Liver (tissue), 9 donors: ENCODE results near the gene REG3G. TPM values are rescaled to one million over a fixed set of nuclear protein-coding genes. Genes with fewer than 3 reads are reported as not detected.

Experiments
- DNase-seq: peaks from one replicate; pipeline ENCODE4 v3.0.0-alpha.2; 2017; ENCODE audit warnings: low spot score
- H3K27ac ChIP-seq, 2 donors: one replicate each; pipeline ENCODE4 v1.7.0; 2013; ENCODE audit warnings: inconsistent platforms in 2 of 2, low read length in 2 of 2, control low read depth in 1 of 2, low read depth in 1 of 2, mild to moderate bottlenecking in 1 of 2
- H3K27me3 ChIP-seq, 4 donors: one replicate each; pipeline versions ENCODE4 v1.6.1 to v1.7.0; 2013; ENCODE audit warnings: low read length in 3 of 4, inconsistent platforms in 1 of 4, mild to moderate bottlenecking in 1 of 4, moderate library complexity in 1 of 4; ENCODE audit not compliant: control insufficient read depth in 4 of 4, insufficient read depth in 4 of 4
- H3K36me3 ChIP-seq, 4 donors: one replicate each; pipeline versions ENCODE4 v1.6.1 to v1.7.0; 2013; ENCODE audit warnings: low read length in 3 of 4, mild to moderate bottlenecking in 3 of 4, low read depth in 1 of 4, moderate library complexity in 1 of 4; ENCODE audit not compliant: control insufficient read depth in 4 of 4, insufficient read depth in 3 of 4
- H3K4me1 ChIP-seq, 4 donors: one replicate each; pipeline versions ENCODE4 v1.6.1 to v1.7.0; 2013; ENCODE audit warnings: low read length in 3 of 4, mild to moderate bottlenecking in 3 of 4, moderate library complexity in 1 of 4; ENCODE audit not compliant: control insufficient read depth in 4 of 4, insufficient read depth in 4 of 4
- H3K4me3 ChIP-seq, 3 donors: one replicate each; pipeline versions ENCODE4 v1.6.1 to v1.7.0; 2013; ENCODE audit warnings: low read length in 3 of 3, control low read depth in 1 of 3, low read depth in 1 of 3, mild to moderate bottlenecking in 1 of 3
- H3K9ac ChIP-seq, 2 donors: one replicate each; pipeline ENCODE4 v1.7.0; 2013; ENCODE audit warnings: low read length in 2 of 2, mild to moderate bottlenecking in 2 of 2, moderate library complexity in 2 of 2, control low read depth in 1 of 2, low read depth in 1 of 2
- H3K9me3 ChIP-seq, 4 donors: one replicate each; pipeline versions ENCODE4 v1.6.1 to v1.7.0; 2013; ENCODE audit warnings: low read length in 3 of 4; ENCODE audit not compliant: control insufficient read depth in 4 of 4
- FOXA1 ChIP-seq: IDR thresholded peaks from 2 replicates; pipeline ENCODE4 v1.6.1; 2016; ENCODE audit warnings: antibody characterized with exemption
- FOXA2 ChIP-seq: IDR thresholded peaks from 2 replicates; pipeline ENCODE4 v1.6.1; 2016; ENCODE audit warnings: antibody characterized with exemption
- GABPA ChIP-seq, 2 donors: IDR thresholded peaks in 1 of 2; conservative IDR thresholded peaks in 1 of 2; 2 replicates each; pipeline ENCODE4 v1.6.1; 2016; ENCODE audit warnings: antibody characterized with exemption in 2 of 2, mild to moderate bottlenecking in 1 of 2, moderate library complexity in 1 of 2
- HNF4G ChIP-seq: IDR thresholded peaks from 2 replicates; pipeline ENCODE4 v1.6.1; 2016; ENCODE audit warnings: antibody characterized with exemption
- NR2F2 ChIP-seq: IDR thresholded peaks from 2 replicates; pipeline ENCODE4 v1.6.1; 2016; ENCODE audit warnings: antibody characterized with exemption
- RAD21 ChIP-seq, 2 donors: IDR thresholded peaks; 2 replicates each; pipeline ENCODE4 v1.6.1; 2016; ENCODE audit warnings: antibody characterized with exemption in 2 of 2, mild to moderate bottlenecking in 2 of 2
- RXRA ChIP-seq, 2 donors: IDR thresholded peaks; 2 replicates each; pipeline ENCODE4 v1.6.1; 2017 to 2018; ENCODE audit warnings: antibody characterized with exemption in 2 of 2, mild to moderate bottlenecking in 1 of 2
- SP1 ChIP-seq: IDR thresholded peaks from 2 replicates; pipeline ENCODE4 v1.6.1; 2018; ENCODE audit warnings: antibody characterized with exemption, mild to moderate bottlenecking
- TAF1 ChIP-seq: conservative IDR thresholded peaks from 2 replicates; pipeline ENCODE4 v1.6.1; 2016; ENCODE audit warnings: antibody characterized with exemption, mild to moderate bottlenecking
- YY1 ChIP-seq: IDR thresholded peaks from 2 replicates; pipeline ENCODE4 v1.6.1; 2016; ENCODE audit warnings: antibody characterized with exemption, mild to moderate bottlenecking
- WGBS: extraction: QIAGEN DNeasy Blood & Tissue Kit; methylation state at CpG from one replicate; pipeline ENCODE4 v1.1.7; 2013; 5-methylcytosine and 5-hydroxymethylcytosine counted together
- polyA plus RNA-seq, 2 donors: library from polyadenylated mRNA; stranded (reverse) in 1 of 2; unstranded in 1 of 2; fragments of 200-250 nt in 1 of 2; fragments of >200 nt in 1 of 2; fragmentation: Nextera tagmentation in 1 of 2; extraction: Ambion mirVana in 1 of 2; gene quantifications; one replicate each; pipeline versions ENCODE4 v1.2.1 to v1.2.3, GENCODE V29; 2013 to 2015
- total RNA-seq, 2 donors: library from RNA; depleted of rRNA; stranded (reverse); fragments of >200 nt; gene quantifications; one replicate each; pipeline ENCODE4 v1.2.3, GENCODE V29; 2014
- TF ChIP-seq, protein P1 (sequence below): IDR thresholded peaks from 2 replicates; pipeline ENCODE4 v1.6.1; 2016; ENCODE audit warnings: antibody characterized with exemption
- TF ChIP-seq, protein P2 (sequence below): IDR thresholded peaks from 2 replicates; pipeline ENCODE4 v1.6.1; 2016; ENCODE audit warnings: antibody characterized with exemption
- TF ChIP-seq, protein P3 (sequence below): fragments of 150-350 bp; IDR thresholded peaks from 2 replicates; pipeline ENCODE4 v1.5.1; 2017; ENCODE audit warnings: improper control_type of control experiment, low read depth, low read length; ENCODE audit not compliant: missing input control
- TF ChIP-seq, protein P4 (sequence below): IDR thresholded peaks from 2 replicates; pipeline ENCODE4 v1.6.1; 2016; ENCODE audit warnings: antibody characterized with exemption
- TF ChIP-seq, protein P5 (sequence below): IDR thresholded peaks from 2 replicates; pipeline ENCODE4 v1.6.1; 2016; ENCODE audit warnings: antibody characterized with exemption, mild to moderate bottlenecking
- donor health status: healthy.
- donor health status: healthy.
- donor health status: healthy.
- donor health status: healthy.
- donor health status: healthy.

Gene REG3G
- total and polyA plus RNA-seq, 4 donors = 0.28 TPM; not detected in 3

DNA sequence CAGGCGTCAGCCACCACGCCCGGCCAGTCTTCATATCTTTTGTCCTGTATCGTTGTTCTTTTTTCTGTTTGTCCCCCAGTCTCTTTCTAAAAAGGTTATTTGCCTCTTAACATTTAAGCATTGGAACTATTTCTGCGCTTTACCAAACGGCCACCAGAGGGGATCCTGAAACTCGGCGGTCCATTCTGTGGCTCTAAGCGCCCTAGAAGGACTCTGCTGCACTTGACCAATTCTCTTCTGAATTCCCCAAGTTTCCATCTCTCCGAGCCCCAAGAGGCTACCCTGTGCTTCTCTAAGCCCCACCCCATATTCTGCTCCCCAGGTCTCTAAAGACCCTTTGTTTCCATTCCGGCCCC is 33.1 kb upstream of the REG3G start:
- Histone ChIP-seq H3K27me3 (peaks cover 0 to 8% (median 4%) of the 10 kb centered on the region in 4 donors), H3K36me3 (no peaks in the 10 kb centered on the region), H3K4me1 (peaks cover 0 to 10% (median 0%) of the 10 kb centered on the region in 4 donors), H3K4me3 (no peak overlapping the region), H3K9ac (no peak overlapping the region), H3K9me3 (no peaks in the 10 kb centered on the region), H3K27ac (no peak overlapping the region)
- WGBS = 19% methylated on average over 11 of the region's 11 CpGs
- DNase-seq = no peak
- TF ChIP-seq NR2F2 = no peak
- peak in 1 of 2 donors; percentile 16 for TF ChIP-seq RAD21 (IDR thresholded peaks at IDR 0.05)

DNA sequence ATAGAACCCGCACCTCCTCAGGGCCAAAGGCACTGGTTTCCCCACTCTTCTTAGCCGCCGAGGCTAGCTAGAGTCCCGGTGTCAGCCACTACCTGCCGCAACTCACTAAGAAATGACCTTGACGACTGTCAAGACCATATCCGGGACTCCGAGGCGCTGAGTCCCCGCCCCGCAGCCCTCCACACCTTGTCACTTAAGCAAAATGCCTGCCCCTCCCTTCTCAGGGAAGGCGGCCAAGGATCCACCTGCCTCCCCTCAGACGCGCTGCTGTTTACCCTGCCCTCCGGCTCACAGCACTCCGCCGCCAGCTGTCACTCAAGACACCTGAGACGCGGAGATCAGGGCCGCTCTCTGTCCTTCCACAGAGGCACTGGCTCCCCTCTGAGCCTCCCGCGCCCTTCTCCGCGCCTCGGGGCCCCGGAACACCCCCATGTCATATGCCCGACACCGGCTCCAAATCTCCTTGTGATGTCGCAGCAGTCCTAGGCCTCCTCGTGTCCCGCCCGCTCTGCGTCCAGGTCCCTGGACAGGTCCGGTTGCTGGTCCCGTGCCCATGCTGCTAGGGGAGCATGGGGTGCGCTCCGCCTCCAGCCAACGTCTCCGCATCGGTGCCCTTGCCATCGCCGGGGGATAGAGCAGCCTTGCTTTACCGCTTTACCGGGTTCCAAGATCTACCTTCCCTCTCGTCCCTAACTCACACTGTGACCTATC is 32.5 kb upstream of the REG3G start:
- TF ChIP-seq FOXA1 (no peak), GABPA (IDR thresholded peaks at IDR 0.05 in 1 of 2, conservative IDR thresholded peaks at IDR 0.05 in 1 of 2) (no peak), TAF1 (no peak)
- TF ChIP-seq, protein P1, sequence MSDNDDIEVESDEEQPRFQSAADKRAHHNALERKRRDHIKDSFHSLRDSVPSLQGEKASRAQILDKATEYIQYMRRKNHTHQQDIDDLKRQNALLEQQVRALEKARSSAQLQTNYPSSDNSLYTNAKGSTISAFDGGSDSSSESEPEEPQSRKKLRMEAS = no peak
- TF ChIP-seq, protein P2, sequence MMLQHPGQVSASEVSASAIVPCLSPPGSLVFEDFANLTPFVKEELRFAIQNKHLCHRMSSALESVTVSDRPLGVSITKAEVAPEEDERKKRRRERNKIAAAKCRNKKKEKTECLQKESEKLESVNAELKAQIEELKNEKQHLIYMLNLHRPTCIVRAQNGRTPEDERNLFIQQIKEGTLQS = no peak
- no peak overlapping the region for H3K27ac ChIP-seq
- DNase-seq = no peak
- H3K36me3 ChIP-seq = no peaks in the 10 kb centered on the region
- no peak overlapping the region for H3K4me3 ChIP-seq
- no peak overlapping the region for H3K9ac ChIP-seq
- peaks cover 0 to 8% (median 4%) of the 10 kb centered on the region in 4 donors for H3K27me3 ChIP-seq
- WGBS = 3% methylated on average over 45 of the region's 45 CpGs
- no peaks in the 10 kb centered on the region for H3K9me3 ChIP-seq
- H3K4me1 ChIP-seq = peaks cover 0 to 10% (median 0%) of the 10 kb centered on the region in 4 donors

DNA sequence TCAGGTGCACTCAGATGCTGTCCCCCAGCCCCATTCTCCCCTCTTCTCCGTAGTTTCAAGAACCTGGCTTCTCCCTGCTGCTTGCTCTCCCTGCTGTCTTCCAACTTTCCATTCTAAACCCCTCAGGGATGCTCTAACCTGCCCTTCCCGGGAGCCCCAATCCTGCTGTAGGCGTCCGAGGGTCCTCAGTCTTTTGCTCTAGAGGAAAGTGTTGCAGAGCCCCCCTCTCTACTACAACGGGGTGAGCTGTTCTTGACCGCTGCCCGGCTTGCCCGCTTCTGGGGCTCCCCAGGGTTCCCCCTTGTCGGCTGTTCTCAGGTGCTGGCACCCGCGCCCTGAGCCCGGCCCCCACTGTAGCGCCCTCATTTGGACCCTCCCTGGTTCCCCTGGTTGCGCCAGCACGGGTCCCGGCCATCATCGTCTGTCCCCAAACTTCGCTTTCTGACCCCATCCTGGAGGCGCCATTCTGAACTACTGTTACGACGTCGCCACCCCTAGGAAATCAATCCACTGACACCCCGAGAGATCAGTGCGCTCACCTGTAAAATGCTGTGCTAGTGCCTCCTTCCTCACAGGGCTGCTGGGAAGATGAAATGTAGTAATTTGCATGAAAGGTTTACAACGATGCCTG is 31.9 kb upstream of the REG3G start:
- H3K4me3 ChIP-seq = no peak overlapping the region
- no peak for DNase-seq

More for the DNA sequence above, 31.9 kb upstream of the REG3G start:
- no peaks in the 10 kb centered on the region for H3K9me3 ChIP-seq
- H3K36me3 ChIP-seq = no peaks in the 10 kb centered on the region
- no peak overlapping the region for H3K27ac ChIP-seq
- TF ChIP-seq, protein P3, sequence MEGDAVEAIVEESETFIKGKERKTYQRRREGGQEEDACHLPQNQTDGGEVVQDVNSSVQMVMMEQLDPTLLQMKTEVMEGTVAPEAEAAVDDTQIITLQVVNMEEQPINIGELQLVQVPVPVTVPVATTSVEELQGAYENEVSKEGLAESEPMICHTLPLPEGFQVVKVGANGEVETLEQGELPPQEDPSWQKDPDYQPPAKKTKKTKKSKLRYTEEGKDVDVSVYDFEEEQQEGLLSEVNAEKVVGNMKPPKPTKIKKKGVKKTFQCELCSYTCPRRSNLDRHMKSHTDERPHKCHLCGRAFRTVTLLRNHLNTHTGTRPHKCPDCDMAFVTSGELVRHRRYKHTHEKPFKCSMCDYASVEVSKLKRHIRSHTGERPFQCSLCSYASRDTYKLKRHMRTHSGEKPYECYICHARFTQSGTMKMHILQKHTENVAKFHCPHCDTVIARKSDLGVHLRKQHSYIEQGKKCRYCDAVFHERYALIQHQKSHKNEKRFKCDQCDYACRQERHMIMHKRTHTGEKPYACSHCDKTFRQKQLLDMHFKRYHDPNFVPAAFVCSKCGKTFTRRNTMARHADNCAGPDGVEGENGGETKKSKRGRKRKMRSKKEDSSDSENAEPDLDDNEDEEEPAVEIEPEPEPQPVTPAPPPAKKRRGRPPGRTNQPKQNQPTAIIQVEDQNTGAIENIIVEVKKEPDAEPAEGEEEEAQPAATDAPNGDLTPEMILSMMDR = no peak
- TF ChIP-seq SP1 (no peak), FOXA2 (no peak), TAF1 (no peak), YY1 (no peak), NR2F2 (no peak), FOXA1 (no peak), RXRA (IDR thresholded peaks at IDR 0.05) (no peak), RAD21 (IDR thresholded peaks at IDR 0.05) (no peak), HNF4G (no peak)
- TF ChIP-seq, protein P2 = no peak
- TF ChIP-seq, protein P1 = no peak
- TF ChIP-seq, protein P4, sequence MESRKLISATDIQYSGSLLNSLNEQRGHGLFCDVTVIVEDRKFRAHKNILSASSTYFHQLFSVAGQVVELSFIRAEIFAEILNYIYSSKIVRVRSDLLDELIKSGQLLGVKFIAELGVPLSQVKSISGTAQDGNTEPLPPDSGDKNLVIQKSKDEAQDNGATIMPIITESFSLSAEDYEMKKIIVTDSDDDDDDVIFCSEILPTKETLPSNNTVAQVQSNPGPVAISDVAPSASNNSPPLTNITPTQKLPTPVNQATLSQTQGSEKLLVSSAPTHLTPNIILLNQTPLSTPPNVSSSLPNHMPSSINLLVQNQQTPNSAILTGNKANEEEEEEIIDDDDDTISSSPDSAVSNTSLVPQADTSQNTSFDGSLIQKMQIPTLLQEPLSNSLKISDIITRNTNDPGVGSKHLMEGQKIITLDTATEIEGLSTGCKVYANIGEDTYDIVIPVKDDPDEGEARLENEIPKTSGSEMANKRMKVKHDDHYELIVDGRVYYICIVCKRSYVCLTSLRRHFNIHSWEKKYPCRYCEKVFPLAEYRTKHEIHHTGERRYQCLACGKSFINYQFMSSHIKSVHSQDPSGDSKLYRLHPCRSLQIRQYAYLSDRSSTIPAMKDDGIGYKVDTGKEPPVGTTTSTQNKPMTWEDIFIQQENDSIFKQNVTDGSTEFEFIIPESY = no peak
- TF ChIP-seq, protein P5, sequence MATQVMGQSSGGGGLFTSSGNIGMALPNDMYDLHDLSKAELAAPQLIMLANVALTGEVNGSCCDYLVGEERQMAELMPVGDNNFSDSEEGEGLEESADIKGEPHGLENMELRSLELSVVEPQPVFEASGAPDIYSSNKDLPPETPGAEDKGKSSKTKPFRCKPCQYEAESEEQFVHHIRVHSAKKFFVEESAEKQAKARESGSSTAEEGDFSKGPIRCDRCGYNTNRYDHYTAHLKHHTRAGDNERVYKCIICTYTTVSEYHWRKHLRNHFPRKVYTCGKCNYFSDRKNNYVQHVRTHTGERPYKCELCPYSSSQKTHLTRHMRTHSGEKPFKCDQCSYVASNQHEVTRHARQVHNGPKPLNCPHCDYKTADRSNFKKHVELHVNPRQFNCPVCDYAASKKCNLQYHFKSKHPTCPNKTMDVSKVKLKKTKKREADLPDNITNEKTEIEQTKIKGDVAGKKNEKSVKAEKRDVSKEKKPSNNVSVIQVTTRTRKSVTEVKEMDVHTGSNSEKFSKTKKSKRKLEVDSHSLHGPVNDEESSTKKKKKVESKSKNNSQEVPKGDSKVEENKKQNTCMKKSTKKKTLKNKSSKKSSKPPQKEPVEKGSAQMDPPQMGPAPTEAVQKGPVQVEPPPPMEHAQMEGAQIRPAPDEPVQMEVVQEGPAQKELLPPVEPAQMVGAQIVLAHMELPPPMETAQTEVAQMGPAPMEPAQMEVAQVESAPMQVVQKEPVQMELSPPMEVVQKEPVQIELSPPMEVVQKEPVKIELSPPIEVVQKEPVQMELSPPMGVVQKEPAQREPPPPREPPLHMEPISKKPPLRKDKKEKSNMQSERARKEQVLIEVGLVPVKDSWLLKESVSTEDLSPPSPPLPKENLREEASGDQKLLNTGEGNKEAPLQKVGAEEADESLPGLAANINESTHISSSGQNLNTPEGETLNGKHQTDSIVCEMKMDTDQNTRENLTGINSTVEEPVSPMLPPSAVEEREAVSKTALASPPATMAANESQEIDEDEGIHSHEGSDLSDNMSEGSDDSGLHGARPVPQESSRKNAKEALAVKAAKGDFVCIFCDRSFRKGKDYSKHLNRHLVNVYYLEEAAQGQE = no peak
- WGBS = 21% methylated on average over 25 of the region's 25 CpGs
- no peak overlapping the region for H3K9ac ChIP-seq
- peaks cover 0 to 8% (median 4%) of the 10 kb centered on the region in 4 donors for H3K27me3 ChIP-seq
- peaks cover 0 to 10% (median 0%) of the 10 kb centered on the region in 4 donors for H3K4me1 ChIP-seq
